GM21529 (cell line): ENCODE measurements around the gene HIVEP3.
A peak's percentile ranks its signal among the peaks of the same experiment; 100 is the strongest.

Experiments
- ATAC-seq: cut with Tn5 transposase; IDR thresholded peaks from one replicate; pipeline ENCODE4 v1.9.1; 2021; ENCODE audit not compliant: unreplicated experiment

The HIVEP3 gene

GRCh38 chr1:41672173-41672572 is 246.5 kb downstream of the HIVEP3 start:
- ATAC-seq = no peak

DNA sequence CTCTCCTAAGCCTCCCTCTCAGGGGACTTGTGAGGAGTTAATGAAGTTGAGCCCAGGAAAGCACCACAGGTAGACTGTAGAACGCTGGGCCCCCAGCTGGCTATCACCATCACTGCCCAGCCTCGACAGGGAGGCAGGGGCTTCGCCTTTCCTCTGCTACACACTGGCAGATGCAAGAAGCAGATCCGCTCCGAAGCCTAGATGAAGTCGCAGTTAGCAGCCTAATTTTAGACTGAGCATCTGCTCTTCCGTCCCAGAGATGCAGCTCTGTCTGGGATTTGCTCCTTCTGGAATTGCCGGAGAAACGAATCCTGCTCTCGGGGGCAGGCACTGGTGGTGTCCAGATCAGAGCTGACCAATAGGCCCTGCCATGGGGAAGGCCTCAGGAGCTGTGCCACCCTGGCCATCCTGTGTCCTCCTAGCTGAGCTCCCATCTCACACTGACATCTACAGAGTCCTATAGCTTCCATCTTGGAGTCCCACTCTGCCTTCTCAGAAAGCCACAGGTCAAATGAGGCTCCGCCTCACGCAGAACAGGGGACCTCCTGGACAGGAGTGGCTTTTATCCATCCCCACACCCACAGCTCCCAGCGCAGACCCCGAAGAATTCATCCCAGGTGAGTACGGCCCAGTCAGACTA is 247.5 kb downstream of the HIVEP3 start:
- no peak for ATAC-seq

- no peak for ATAC-seq
These were observed 248.3 kb downstream of the HIVEP3 start for GRCh38 chr1:41670217-41670957.

DNA sequence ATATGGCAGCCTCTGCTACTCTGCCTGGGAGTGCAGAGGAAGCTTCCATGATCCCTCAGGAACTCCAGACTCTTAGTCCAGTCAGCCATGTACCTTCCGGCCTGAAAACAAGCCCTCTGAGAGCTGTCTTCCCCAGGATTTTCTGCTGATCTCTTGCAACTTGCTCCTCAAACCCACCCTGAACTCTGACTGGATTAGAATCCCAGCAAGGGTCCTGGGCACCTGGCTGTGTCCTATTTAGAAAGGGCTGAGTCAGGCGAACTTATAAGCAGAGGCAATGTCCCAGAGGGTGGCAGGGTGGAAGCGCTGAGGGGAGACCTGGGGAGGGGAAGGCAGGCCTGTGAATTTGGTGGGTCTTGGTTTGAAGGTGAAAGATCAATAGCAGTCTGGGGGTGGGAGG is 249.8 kb downstream of the HIVEP3 start:
- no peak for ATAC-seq

DNA sequence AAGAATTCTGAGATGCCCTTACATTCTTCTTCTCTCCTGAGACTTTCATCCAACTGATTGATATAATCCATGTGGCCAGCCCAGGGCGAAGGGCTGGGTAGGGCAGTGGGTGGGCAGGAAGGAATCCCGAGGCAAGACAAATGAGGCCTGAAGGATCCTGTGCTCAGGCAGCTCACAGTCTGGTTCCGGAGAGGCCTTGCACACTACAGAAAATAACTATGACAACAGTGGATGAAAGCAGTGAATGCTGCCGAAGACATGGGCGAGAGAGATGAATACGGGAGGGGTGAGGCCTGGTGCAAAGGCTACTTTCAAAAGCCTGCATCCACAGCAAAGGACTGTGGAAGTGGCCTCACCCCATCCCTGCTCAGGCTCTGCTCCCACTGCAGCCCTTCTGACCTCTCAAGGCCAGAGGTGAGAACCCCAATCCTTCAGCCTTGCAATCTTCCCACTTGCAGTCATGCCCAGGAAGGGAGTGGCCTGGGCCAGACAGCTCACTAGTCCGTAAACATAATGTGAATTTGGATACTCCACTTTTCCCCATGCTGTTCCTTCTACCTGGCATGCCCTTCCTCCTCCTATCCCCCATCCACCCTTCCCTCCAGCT is 250.6 kb downstream of the HIVEP3 start:
- ATAC-seq = no peak

- peak; percentile 67 for ATAC-seq
These were observed 251.6 kb downstream of the HIVEP3 start for GRCh38 chr1:41666981-41667631.

DNA sequence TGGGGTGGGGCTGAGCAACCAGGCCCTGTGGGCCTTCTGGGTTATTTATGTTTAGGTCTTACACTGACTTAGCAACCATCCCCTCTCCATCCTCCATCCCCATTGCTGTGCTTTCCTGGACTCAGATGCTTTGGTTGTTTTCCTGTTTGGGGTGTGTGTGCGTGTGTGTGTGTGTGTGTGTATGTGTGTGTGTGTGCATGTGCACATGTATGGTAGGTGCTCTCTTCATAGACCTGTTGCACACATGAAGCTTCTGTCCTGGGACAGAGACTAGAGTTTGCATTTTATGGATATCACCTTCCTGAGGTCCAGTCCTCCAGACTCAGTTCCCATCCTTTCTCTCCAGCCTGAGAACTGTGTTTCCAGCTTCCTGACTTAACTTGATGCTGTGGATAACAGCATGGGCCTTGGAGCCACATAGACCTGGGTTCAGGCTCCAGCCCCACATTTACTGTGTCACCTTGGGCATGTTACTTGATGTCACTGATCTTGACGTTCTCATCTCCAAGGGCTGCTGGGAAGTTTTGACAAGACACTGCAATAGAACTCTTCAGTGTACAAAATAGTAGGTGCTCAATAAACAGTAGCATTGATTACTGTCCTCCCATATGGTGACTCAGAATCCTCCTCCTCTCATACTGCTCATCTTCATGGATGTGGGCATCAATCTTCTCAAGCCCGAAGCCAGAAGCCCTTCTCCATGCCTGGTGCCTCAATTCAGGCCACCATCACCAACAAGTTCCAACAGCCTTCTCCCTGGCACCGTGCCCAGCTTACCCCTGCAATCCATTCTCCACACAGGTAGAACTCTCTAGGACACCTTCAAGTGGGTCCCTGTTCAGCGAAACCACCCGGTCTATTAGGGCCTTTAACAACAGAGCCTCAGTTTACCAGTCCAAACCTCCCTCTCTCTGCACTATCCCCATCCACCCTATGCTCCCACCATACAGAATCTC is 252.5 kb downstream of the HIVEP3 start:
- ATAC-seq = no peak

- ATAC-seq = no peak
These were observed 253.7 kb downstream of the HIVEP3 start for GRCh38 chr1:41664861-41665640.

GRCh38 chr1:41663671-41664400 is 254.9 kb downstream of the HIVEP3 start:
- no peak for ATAC-seq

DNA sequence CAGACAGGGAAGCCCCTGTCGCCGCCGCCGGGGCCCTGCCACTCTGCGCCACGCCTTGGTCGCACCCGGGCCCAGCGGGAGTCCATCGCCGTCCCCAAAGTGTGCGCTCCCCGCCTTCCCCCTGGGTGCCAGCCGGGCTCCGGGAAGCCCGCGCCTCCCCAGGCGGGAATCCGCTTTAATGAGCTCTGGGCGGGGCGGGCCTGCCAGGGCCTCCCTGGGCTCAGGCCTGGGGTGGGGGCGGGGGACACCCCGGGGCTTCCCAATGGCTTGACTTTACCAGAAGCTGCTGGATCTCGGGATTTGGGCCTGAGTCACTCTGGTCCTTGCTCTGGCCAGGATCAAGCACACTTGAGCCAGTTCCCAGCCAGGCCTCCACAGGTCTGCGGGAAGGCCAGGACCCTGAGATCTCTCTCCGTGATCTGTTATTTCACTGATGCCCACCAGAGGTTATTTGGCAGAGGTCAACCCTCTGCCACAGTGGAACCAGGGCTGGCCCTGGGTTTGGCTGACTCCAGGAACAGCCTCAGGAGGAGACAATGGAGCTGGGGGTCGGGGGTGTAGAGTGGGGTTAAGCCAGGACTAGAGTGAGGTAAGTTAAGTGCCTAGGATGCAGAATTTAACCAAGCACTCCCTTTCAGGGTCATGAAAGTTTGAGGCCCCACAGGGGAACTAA is 255.8 kb downstream of the HIVEP3 start:
- ATAC-seq = peak; percentile 15

- ATAC-seq = peak; percentile 70
These were observed 256.5 kb downstream of the HIVEP3 start for GRCh38 chr1:41662061-41662764.

DNA sequence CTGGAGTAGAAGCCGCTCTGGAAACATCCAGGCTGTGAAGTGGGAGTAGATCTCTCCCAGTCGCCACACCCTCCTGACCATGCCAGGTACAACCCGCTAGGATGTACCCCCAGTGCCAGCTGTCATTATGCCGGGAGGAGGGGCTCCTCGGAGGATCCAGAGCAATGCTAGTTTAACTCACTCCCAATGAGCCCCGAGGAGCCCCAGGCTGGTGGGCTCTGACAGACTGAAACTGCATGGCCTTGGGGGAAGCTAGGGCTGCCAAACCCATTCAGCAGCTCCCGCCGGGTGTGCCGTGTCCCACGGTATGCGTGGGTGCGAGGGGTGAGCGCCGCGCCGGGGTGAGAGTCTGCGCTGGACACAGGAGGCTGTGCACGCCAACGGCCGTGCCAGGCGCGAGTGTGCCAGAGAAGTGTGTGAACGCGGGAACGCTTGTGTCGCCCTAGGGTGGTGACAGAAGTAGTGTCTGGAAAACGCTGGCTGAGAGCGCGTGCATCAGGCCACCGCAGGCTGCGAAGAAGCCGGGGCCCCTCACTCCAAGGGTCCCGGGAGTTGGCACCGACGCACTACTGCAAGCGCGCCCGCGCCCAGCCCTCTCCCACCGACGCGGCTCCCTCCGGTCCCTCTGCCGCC is 257.2 kb downstream of the HIVEP3 start:
- peak; percentile 11 for ATAC-seq

- no peak for ATAC-seq
These were observed 257.9 kb downstream of the HIVEP3 start for GRCh38 chr1:41660570-41661427.

GRCh38 chr1:41659903-41660302 is 258.8 kb downstream of the HIVEP3 start:
- ATAC-seq = no peak

GRCh38 chr1:41659159-41659495 is 259.6 kb downstream of the HIVEP3 start:
- ATAC-seq = no peak

DNA sequence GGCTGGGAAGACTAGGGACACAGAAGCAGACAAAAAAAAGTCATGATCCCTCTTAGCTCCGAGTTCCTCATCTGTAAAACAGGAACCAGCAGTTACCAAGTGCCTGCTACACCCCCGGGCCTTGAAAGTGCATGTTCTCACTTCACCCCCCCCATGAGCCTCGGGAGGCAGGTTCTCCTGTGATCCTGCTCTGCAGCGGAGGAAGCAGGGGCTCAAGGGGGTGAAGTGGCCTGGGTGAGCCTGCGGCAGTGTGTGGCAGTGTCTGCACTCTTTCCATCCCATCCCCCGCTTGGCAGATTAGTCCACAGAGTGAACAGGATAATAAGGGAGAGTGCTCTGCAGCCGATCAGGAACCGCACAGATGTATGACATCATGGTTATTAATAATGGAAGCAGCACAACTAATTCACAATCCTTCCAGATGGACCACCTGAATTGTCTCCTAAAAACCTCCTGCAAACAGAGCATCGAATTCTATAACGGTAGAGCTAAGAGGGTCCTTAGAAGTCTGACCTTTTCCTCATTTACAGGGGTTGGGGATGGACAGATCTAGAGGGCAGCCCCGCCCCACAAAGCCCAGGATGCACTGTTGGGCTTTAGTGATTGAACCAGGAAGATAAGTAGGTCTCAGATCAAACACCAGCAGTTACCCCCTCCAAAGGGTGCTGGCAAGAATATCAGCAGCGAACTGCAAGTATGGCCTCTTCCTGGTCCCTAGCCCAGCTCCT is 260.1 kb downstream of the HIVEP3 start:
- ATAC-seq = no peak
